Panc1 (cell line): ENCODE measurements around the gene UAP1. TPM values are rescaled to one million over a fixed set of nuclear protein-coding genes. Genes with fewer than 3 reads are reported as not detected.

Source experiments
- ATAC-seq: fragments of 200-7000 bp; cut with Tn5 transposase; 2 replicates; pipeline ENCODE4 v1.9.1; 2020; ENCODE audit warnings: mild to moderate bottlenecking, moderate library complexity
- BruUV-seq: library from RNA; stranded (reverse); fragments of 400-500 nt; replicated peaks from 2 replicates; lab custom pipeline; 2021; lab: Mats Ljungman, UMichigan
- CTCF ChIA-PET: fragments of 300-600 bp; sonication (Branson Sonifier 250); formaldehyde crosslinking; loops from one replicate; lab custom pipeline; 2022; ENCODE audit warnings: antibody characterized with exemption; lab: Charles Lee
- POLR2A ChIA-PET: fragments of 300-600 bp; sonication (Branson Sonifier 250); formaldehyde crosslinking; loops from one replicate; lab custom pipeline; 2022; ENCODE audit warnings: antibody characterized with exemption; lab: Charles Lee
- DNase-seq: peaks from one replicate; pipeline ENCODE4 v3.0.0-alpha.2; 2010; ENCODE audit warnings: low read depth, low spot score
- H3K27ac ChIP-seq: 2 replicates; pipeline ENCODE4 v1.5.1; 2011; ENCODE audit warnings: mild to moderate bottlenecking, low read length, inconsistent platforms
- H3K27me3 ChIP-seq: fragments of 200-500 bp; sonication (Bioruptor generic); 2 replicates; pipeline ENCODE4 v1.6.0; 2014; ENCODE audit warnings: low read length, inconsistent platforms; ENCODE audit not compliant: control insufficient read depth, insufficient read depth
- H3K36me3 ChIP-seq: fragments of 200-500 bp; sonication (Bioruptor generic); 2 replicates; pipeline ENCODE4 v1.5.1; 2014; ENCODE audit warnings: inconsistent platforms, mild to moderate bottlenecking, low read length, moderate library complexity; ENCODE audit not compliant: control insufficient read depth, insufficient read depth
- H3K4me1 ChIP-seq: 2 replicates; pipeline ENCODE4 v1.5.1; 2011; ENCODE audit warnings: inconsistent platforms, mild to moderate bottlenecking, low read length, moderate library complexity; ENCODE audit not compliant: control insufficient read depth, insufficient read depth
- H3K4me3 ChIP-seq, 2 experiments: 2 replicates each; pipeline ENCODE4 v1.5.1; 2011 to 2012; ENCODE audit warnings: low read depth in 2 of 2, low read length in 2 of 2, mild to moderate bottlenecking in 2 of 2, inconsistent platforms in 1 of 2, moderate library complexity in 1 of 2
- H3K9me3 ChIP-seq: fragments of 200-500 bp; sonication (Bioruptor generic); 2 replicates; pipeline ENCODE4 v1.5.1; 2014; ENCODE audit warnings: low read depth, mild to moderate bottlenecking, inconsistent platforms, low read length, moderate library complexity; ENCODE audit not compliant: control insufficient read depth, insufficient read depth
- POLR2AphosphoS5 ChIP-seq: IDR thresholded peaks from 2 replicates; pipeline ENCODE4 v1.6.1; 2012; ENCODE audit warnings: mild to moderate bottlenecking, low read depth, low read length, moderate library complexity
- REST ChIP-seq, 2 experiments: IDR thresholded peaks; 2 replicates each; pipeline ENCODE4 v1.6.1; 2011 to 2012; ENCODE audit warnings: low read depth in 2 of 2, control low read depth in 1 of 2, low read length in 1 of 2, mild to moderate bottlenecking in 1 of 2, moderate library complexity in 1 of 2; ENCODE audit not compliant: insufficient read depth in 1 of 2
- SIN3A ChIP-seq: IDR thresholded peaks from 2 replicates; pipeline ENCODE4 v1.6.1; 2012; ENCODE audit warnings: low read depth, mild to moderate bottlenecking, low read length, moderate library complexity, borderline replicate concordance; ENCODE audit not compliant: insufficient read depth
- TCF7L2 ChIP-seq: IDR thresholded peaks from 2 replicates; pipeline ENCODE4 v1.6.1; 2011; ENCODE audit warnings: mild to moderate bottlenecking, low read depth, low read length, inconsistent platforms
- in situ Hi-C: cut with HindIII; loops from 2 replicates; pipeline ENCODE4 v1.10.0; 2016; ENCODE audit warnings: low sequenced_read_pairs, low pct_unique_long_range_greater_than_20kb
- intact Hi-C: fragments of 100-400 bp; cut with micrococcal nuclease; formaldehyde crosslinking; loops from one replicate; pipeline ENCODE4 v1.10.0; 2022; ENCODE audit not compliant: unreplicated experiment
- total RNA-seq: library from RNA; stranded (reverse); gene quantifications from one replicate; pipeline ENCODE4 v1.2.1, GENCODE V29; 2021; ENCODE audit not compliant: unreplicated experiment
- TF ChIP-seq, protein P1 (sequence below): fragments of 450-650 bp; IDR thresholded peaks from 2 replicates; pipeline ENCODE4 v1.5.1; 2017; ENCODE audit warnings: mild to moderate bottlenecking

The UAP1 gene
- total RNA-seq, 1 experiment from 2014 or later, result 97.7 TPM

DNA sequence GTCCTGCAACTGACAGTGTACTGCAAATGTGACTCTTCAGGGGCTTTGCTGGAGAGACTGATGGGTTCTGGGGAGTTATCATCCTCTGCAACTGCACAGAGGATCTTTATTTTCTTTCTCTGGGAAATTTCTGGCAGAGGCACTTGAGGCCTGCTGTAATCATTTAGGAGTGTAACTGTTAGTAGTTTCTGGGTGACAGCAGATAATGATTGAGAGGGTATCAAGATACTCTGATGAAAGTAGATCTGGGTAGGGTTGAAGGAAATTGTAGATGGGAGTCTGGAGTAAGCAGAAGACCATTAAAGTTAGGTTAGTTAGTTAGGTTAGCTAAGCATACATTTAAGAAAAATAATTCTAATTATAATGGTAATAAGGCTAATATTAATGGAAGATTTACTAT is 59.7 kb downstream of the UAP1 start:
- TF ChIP-seq SIN3A (no peak), REST (IDR thresholded peaks at IDR 0.05; ENCODE audit: insufficient read depth in 1 of 2, low read depth in 2 of 2, low read length in 1 of 2) (no peak), POLR2AphosphoS5 (no peak), TCF7L2 (no peak)
- TF ChIP-seq, protein P1, sequence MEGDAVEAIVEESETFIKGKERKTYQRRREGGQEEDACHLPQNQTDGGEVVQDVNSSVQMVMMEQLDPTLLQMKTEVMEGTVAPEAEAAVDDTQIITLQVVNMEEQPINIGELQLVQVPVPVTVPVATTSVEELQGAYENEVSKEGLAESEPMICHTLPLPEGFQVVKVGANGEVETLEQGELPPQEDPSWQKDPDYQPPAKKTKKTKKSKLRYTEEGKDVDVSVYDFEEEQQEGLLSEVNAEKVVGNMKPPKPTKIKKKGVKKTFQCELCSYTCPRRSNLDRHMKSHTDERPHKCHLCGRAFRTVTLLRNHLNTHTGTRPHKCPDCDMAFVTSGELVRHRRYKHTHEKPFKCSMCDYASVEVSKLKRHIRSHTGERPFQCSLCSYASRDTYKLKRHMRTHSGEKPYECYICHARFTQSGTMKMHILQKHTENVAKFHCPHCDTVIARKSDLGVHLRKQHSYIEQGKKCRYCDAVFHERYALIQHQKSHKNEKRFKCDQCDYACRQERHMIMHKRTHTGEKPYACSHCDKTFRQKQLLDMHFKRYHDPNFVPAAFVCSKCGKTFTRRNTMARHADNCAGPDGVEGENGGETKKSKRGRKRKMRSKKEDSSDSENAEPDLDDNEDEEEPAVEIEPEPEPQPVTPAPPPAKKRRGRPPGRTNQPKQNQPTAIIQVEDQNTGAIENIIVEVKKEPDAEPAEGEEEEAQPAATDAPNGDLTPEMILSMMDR, result no peak
- Histone ChIP-seq H3K9me3 (peaks cover 5% of the 10 kb centered on the region; the same call in 1 of the 2 replicates), H3K4me3 (no peak overlapping the region), H3K36me3 (no peaks in the 10 kb centered on the region), H3K27me3 (no peaks in the 10 kb centered on the region), H3K27ac (no peak overlapping the region), H3K4me1 (no peaks in the 10 kb centered on the region)
- POLR2A ChIA-PET, result no interaction called here
- no peak for ATAC-seq
- DNase-seq, result no peak
- no TSS peak for BruUV-seq
- in situ Hi-C loops (no loop called here), intact Hi-C loops (no loop called here)
- CTCF ChIA-PET, result no interaction called here

GRCh38 chr1:162625679-162626078 is 64.2 kb downstream of the UAP1 start:
- no peak for ATAC-seq
- POLR2A ChIA-PET, result no interaction called here
- in situ Hi-C loops, result no loop called here
- Histone ChIP-seq H3K36me3 (no peaks in the 10 kb centered on the region), H3K9me3 (no peaks in the 10 kb centered on the region), H3K27ac (no peak overlapping the region), H3K4me3 (no peak overlapping the region), H3K27me3 (no peaks in the 10 kb centered on the region), H3K4me1 (0 out of 2 replicates have a peak, but pooled peaks cover 3% of the 10 kb centered on the region)
- intact Hi-C loops, result no loop called here
- no TSS peak for BruUV-seq
- CTCF ChIA-PET, result interaction anchor here (0.5 kb wide), 1 partner anchor 313 kb away, joined by 3 read pairs; no protein-coding TSS in a partner anchor
- no peak for DNase-seq
- TF ChIP-seq TCF7L2 (no peak), SIN3A (no peak), REST (IDR thresholded peaks at IDR 0.05; ENCODE audit: insufficient read depth in 1 of 2, low read depth in 2 of 2, low read length in 1 of 2) (no peak), POLR2AphosphoS5 (no peak)
- TF ChIP-seq, protein P1, result no peak
